PC-9 (cell line): Measurements from ENCODE around the gene C3orf20. TPM values are rescaled to one million over a fixed set of nuclear protein-coding genes. Genes with fewer than 3 reads are reported as not detected.

Source experiments
- BruUV-seq: library from RNA; stranded (reverse); fragments of 400-500 nt; replicated peaks from 2 replicates; lab custom pipeline; 2021; lab: Mats Ljungman, UMichigan
- CTCF ChIA-PET: fragments of 300-600 bp; sonication (Branson Sonifier 250); formaldehyde crosslinking; loops from one replicate; lab custom pipeline; 2022; ENCODE audit warnings: antibody characterized with exemption; lab: Charles Lee
- POLR2A ChIA-PET: fragments of 300-600 bp; sonication (Branson Sonifier 250); formaldehyde crosslinking; loops from one replicate; lab custom pipeline; 2022; ENCODE audit warnings: antibody characterized with exemption; ENCODE audit not compliant: unreplicated experiment; lab: Charles Lee
- DNase-seq, 2 experiments: peaks; one replicate each; pipeline versions ENCODE4 v3.0.0 to v3.0.0-alpha.2; 2015 to 2022; ENCODE audit warnings: mixed read lengths in 1 of 2
- H2AFZ ChIP-seq: fragments of 200-600 bp; sonication (generic); 2 replicates; pipeline ENCODE4 v1.8.1; 2017; ENCODE audit warnings: antibody characterized with exemption
- H3F3A ChIP-seq: fragments of 200-600 bp; sonication (generic); 2 replicates; pipeline ENCODE4 v1.8.1; 2017; ENCODE audit warnings: antibody characterized with exemption, mild to moderate bottlenecking, low read depth; ENCODE audit not compliant: insufficient read depth
- H3K27ac ChIP-seq: fragments of 200-600 bp; sonication (generic); 2 replicates; pipeline ENCODE4 v1.6.1; 2016; ENCODE audit warnings: mixed run types
- H3K27me3 ChIP-seq: fragments of 200-600 bp; sonication (generic); 2 replicates; pipeline ENCODE4 v1.6.1; 2016; ENCODE audit warnings: low read depth, mixed run types; ENCODE audit not compliant: insufficient read depth
- H3K36me3 ChIP-seq: fragments of 200-600 bp; sonication (generic); 2 replicates; pipeline ENCODE4 v1.6.1; 2016; ENCODE audit warnings: low read depth, mixed run types
- H3K4me1 ChIP-seq: fragments of 200-600 bp; sonication (generic); replicated peaks from 2 replicates; pipeline ENCODE4 v1.6.1; 2016; ENCODE audit warnings: mixed run types; ENCODE audit not compliant: insufficient read depth
- H3K4me2 ChIP-seq: fragments of 200-600 bp; sonication (generic); 2 replicates; pipeline ENCODE4 v1.6.1; 2017; ENCODE audit warnings: mixed run types
- H3K4me3 ChIP-seq: fragments of 200-600 bp; sonication (generic); 2 replicates; pipeline ENCODE4 v1.6.1; 2016; ENCODE audit warnings: mixed run types
- H3K79me2 ChIP-seq: fragments of 200-600 bp; sonication (generic); 2 replicates; pipeline ENCODE4 v1.6.1; 2017; ENCODE audit warnings: low read depth, mixed run types
- H3K9me2 ChIP-seq: fragments of 200-600 bp; sonication (generic); 2 replicates; pipeline ENCODE4 v1.8.1; 2017; ENCODE audit warnings: mild to moderate bottlenecking; ENCODE audit not compliant: insufficient read depth
- H3K9me3 ChIP-seq: fragments of 200-600 bp; sonication (generic); 2 replicates; pipeline ENCODE4 v1.8.1; 2016; ENCODE audit warnings: low read depth; ENCODE audit not compliant: insufficient read depth
- H4K20me1 ChIP-seq: fragments of 200-600 bp; sonication (generic); 2 replicates; pipeline ENCODE4 v1.8.1; 2017; ENCODE audit not compliant: insufficient read depth
- EZH2 ChIP-seq: fragments of 200-600 bp; sonication (generic); IDR thresholded peaks from 2 replicates; pipeline ENCODE4 v1.8.0; 2017; ENCODE audit warnings: antibody characterized with exemption, low read depth
- intact Hi-C: fragments of 100-400 bp; cut with micrococcal nuclease; formaldehyde crosslinking; loops from one replicate; pipeline ENCODE4 v1.10.0; 2022; ENCODE audit not compliant: unreplicated experiment
- total RNA-seq: library from RNA; stranded (reverse); gene quantifications from 2 replicates; pipeline ENCODE4 v1.2.3, GENCODE V29; 2021
- TF ChIP-seq, protein P1 (sequence below): fragments of 200-600 bp; sonication (generic); conservative IDR thresholded peaks from 2 replicates; pipeline ENCODE4 v1.6.1; 2017; ENCODE audit warnings: mixed run types, antibody characterized with exemption, mild to moderate bottlenecking, moderate library complexity

C3orf20 gene
- total RNA-seq, 1 experiment from 2014 or later: not detected

DNA sequence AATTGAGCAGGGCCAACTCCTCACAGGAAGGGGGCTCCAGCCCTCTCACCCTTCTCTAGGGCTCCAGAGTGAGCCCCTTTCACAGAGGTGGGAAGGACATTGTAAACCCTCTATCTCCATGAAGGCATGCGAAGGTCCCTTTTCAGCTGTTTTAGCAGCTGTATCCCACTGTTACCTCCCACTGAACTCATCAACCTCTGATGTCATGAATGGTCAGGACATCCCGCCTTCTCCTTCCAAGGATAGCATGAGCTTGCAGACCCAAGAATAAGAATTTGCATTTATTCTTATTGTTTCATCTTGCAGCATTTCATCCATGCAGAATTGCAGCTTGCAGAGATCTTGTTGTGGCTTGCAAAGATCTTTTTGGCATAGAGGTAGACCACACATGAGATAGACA is 119.5 kb downstream of the C3orf20 start:
- CTCF ChIA-PET: no interaction called here

DNA sequence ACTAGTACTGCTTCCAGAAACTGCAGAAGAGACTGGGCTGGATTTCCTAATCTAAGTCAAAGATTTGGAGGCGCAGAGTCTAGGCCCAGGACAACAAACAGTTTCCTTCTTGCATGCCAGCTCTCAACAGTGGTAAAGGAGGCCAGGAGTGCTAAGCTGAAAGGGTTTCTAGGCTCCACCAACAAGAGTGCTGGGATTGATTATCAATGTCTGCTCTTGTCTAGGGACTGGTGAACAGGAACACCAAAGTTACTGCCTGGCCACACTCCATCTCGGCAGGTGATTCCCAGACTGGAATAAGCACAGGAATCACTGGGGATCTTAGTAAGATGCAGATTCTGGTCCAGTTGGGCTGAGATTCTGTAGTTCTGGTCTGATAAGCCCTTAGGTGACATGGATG is 121.1 kb downstream of the C3orf20 start:
- no peak for DNase-seq
- POLR2A ChIA-PET: no interaction called here
- Histone ChIP-seq H3F3A (no peaks in the 10 kb centered on the region), H3K4me3 (no peak overlapping the region), H4K20me1 (no peaks in the 10 kb centered on the region), H3K4me1 (no peaks in the 10 kb centered on the region), H3K79me2 (no peaks in the 10 kb centered on the region), H3K9me3 (no peaks in the 10 kb centered on the region), H3K36me3 (no peaks in the 10 kb centered on the region), H3K27ac (no peak overlapping the region), H2AFZ (no peak overlapping the region), H3K27me3 (no peaks in the 10 kb centered on the region), H3K4me2 (no peak overlapping the region), H3K9me2 (no peaks in the 10 kb centered on the region)
- BruUV-seq: no TSS peak
- TF ChIP-seq, protein P1, sequence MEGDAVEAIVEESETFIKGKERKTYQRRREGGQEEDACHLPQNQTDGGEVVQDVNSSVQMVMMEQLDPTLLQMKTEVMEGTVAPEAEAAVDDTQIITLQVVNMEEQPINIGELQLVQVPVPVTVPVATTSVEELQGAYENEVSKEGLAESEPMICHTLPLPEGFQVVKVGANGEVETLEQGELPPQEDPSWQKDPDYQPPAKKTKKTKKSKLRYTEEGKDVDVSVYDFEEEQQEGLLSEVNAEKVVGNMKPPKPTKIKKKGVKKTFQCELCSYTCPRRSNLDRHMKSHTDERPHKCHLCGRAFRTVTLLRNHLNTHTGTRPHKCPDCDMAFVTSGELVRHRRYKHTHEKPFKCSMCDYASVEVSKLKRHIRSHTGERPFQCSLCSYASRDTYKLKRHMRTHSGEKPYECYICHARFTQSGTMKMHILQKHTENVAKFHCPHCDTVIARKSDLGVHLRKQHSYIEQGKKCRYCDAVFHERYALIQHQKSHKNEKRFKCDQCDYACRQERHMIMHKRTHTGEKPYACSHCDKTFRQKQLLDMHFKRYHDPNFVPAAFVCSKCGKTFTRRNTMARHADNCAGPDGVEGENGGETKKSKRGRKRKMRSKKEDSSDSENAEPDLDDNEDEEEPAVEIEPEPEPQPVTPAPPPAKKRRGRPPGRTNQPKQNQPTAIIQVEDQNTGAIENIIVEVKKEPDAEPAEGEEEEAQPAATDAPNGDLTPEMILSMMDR: no peak
- TF ChIP-seq EZH2: no peak
- intact Hi-C loops: no loop called here
- CTCF ChIA-PET: no interaction called here

More for the DNA sequence above, 119.5 kb downstream of the C3orf20 start:
- H3K4me1 ChIP-seq: no peaks in the 10 kb centered on the region
- BruUV-seq: no TSS peak
- intact Hi-C loops: no loop called here
- no peaks in the 10 kb centered on the region for H3K27me3 ChIP-seq
- no peaks in the 10 kb centered on the region for H3K36me3 ChIP-seq
- H3K9me3 ChIP-seq: no peaks in the 10 kb centered on the region
- DNase-seq: no peak
- H3K79me2 ChIP-seq: no peaks in the 10 kb centered on the region
- H2AFZ ChIP-seq: no peak overlapping the region
- POLR2A ChIA-PET: no interaction called here
- no peak for TF ChIP-seq EZH2
- TF ChIP-seq, protein P1: no peak
- H4K20me1 ChIP-seq: no peaks in the 10 kb centered on the region
- H3K4me2 ChIP-seq: no peak overlapping the region
- H3K27ac ChIP-seq: no peak overlapping the region
- no peak overlapping the region for H3K4me3 ChIP-seq
- H3K9me2 ChIP-seq: no peaks in the 10 kb centered on the region
- no peaks in the 10 kb centered on the region for H3F3A ChIP-seq

DNA sequence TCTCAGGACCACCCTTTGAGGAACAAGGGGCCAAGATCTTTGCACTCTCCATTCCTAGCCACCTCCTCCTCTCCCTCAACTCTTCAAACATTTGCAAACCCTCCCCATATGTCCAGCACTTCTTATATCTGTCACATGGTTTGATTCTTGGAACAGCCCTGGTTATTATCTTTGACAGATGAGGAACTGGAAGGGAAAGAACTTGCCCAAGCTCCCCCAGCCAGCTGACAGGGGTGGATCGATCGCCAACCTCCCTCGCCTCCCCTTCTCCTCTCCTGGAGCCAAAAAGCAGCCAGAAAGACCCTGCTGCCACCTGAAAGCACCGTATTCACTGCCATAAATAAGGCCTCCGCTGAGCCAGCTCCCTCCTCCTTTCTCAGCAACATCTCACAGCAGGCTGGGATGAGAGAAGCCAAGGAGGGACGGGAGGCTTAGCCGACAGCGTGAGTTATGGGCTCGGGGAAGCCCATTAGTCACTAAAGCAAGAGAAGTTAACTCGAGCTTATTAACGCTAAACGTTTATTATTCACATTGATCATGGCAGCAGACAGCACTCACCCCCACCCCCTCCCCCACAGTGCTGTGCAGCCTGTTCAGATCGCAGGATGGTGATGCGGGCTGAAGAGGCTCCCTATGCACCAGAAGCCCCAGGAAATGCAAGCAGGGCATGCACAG is 121.6 kb downstream of the C3orf20 start:
- no peaks in the 10 kb centered on the region for H3K27me3 ChIP-seq
- intact Hi-C loops: no loop called here
- no peaks in the 10 kb centered on the region for H3K4me1 ChIP-seq

More for the DNA sequence above, 121.6 kb downstream of the C3orf20 start:
- H3K4me2 ChIP-seq: no peak overlapping the region
- H3K4me3 ChIP-seq: no peak overlapping the region
- no peaks in the 10 kb centered on the region for H3K79me2 ChIP-seq
- H4K20me1 ChIP-seq: no peaks in the 10 kb centered on the region
- no peaks in the 10 kb centered on the region for H3K36me3 ChIP-seq
- CTCF ChIA-PET: no interaction called here
- no peak for TF ChIP-seq EZH2
- TF ChIP-seq, protein P1: no peak
- no peak overlapping the region for H2AFZ ChIP-seq
- H3K9me3 ChIP-seq: no peaks in the 10 kb centered on the region
- no peaks in the 10 kb centered on the region for H3K9me2 ChIP-seq
- POLR2A ChIA-PET: no interaction called here
- no peak for DNase-seq
- no TSS peak for BruUV-seq
- no peak overlapping the region for H3K27ac ChIP-seq
- no peaks in the 10 kb centered on the region for H3F3A ChIP-seq
